KBM-7 (cell line): Measurements from ENCODE around the gene TWF2.

Source experiments
- DNase-seq: peaks from one replicate; pipeline ENCODE4 v3.0.0-alpha.2; 2015
- in situ Hi-C: fragments of 300-500 bp; cut with MboI; formaldehyde crosslinking; loops from 2 replicates; pipeline ENCODE4 v1.14.3; 2020; ENCODE audit warnings: low sequenced_read_pairs, low pct_unique_long_range_greater_than_20kb, mixed read lengths

Gene TWF2

DNA sequence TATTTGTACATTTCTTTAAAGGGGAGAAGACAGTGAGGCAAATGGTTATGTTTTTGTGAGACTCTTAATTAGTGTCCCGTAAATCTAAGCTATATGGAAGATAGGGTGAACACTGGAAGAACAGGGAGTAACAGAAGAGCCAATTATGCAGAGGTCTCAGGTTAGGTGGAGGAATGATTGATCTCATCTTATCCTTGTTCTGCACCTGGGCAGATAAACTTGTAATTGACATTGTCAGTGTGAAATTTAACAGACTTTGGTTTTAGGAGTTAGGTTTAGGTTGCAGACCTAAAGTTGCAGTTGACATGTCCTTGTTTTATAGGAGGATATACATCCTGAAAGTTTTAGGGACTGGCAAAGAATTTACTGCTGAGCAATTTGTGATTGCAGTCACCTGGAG is 3.1 kb upstream of the TWF2 start:
- in situ Hi-C loops = no loop called here
- DNase-seq = no peak

DNA sequence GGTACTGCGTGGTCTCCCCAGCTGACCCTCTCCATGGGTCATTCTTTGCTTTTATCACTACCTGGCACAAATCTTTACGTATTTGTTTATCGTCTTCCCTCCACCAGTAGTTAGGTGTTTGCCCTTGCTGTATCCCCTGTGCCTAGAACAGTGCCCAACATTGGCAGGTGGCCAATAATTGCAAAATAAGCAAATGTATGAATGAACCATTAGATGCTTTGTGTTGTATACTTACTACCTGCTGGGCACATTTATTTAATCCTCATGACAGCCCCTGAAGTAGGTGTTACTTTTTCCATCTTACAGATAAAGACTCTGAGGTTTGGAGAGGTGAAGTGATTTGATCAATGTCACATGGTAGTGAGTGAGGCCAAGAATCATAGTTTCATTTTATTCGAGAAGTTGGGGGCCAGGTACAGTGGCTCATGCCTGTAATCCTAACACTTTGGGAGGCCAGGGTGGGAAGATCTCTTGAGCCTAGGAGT is 2.0 kb upstream of the TWF2 start:
- in situ Hi-C loops = no loop called here

DNA sequence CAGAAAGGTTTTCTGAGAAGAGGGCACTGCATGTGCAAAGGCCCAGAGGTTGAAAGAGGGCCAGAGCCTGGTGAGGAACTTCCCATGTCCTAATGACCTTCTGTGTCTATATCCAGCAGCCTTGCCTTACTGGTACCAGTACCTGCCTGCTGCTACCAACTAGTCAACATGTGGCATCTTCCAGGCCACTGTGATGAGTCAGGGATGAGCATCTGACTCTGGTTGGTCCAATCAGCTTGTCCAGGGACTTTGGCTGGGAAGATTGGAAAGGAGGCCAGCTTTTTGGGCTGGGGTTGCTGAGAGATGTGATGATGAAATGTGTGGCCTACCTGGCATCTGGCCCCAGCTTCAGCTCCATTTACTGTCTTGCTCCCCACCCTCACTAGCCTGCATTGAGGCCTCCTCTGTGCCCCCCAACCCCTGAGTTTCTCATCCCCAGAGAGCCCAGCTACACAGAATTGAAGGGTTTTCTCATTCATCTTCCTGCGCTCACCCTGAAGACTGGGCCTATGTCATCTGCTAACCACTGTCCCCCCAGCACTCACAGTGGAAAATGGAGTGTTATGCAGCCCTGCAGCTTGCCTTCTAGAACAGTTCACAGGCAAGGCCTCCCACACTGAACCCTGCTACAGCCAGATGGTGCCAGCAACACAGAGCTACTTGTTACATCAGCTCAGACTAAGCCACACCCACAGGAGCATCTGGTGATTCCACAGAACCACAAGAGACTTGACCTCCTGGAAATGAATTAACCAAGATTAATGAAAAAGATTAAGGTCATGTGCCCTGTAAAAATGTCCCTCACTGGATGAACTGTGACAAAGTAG is 1.3 kb upstream of the TWF2 start:
- DNase-seq = peak; percentile 37
- in situ Hi-C loops = no loop called here

More for the DNA sequence above, 2.0 kb upstream of the TWF2 start:
- no peak for DNase-seq

DNA sequence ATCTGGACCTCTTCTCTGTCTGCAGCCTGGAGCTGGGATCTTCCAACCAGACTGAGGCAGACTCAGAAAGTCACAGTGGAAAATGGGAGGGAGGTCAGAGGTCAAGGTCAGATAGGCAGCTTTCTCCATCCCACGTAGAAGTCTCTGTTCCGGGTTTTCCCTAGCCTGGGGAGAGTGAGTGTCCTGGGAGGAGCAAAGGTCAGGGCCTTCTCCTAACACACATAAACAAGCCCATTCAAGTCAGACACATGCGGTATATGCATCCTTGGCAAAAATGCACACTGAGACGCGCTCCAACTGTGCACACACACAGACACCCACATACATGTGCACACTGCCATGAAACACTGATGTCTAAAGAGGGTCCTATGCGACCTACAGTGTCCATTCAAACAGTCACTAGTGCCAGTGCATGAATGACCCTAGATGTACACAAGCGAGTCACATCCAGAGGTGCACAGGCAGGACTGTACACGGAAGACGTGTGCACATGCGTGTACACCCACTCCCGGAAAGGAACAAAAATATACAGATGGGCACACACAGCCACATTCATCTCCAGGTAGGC is 681 bp downstream of the TWF2 start:
- no peak for DNase-seq
- in situ Hi-C loops = no loop called here

DNA sequence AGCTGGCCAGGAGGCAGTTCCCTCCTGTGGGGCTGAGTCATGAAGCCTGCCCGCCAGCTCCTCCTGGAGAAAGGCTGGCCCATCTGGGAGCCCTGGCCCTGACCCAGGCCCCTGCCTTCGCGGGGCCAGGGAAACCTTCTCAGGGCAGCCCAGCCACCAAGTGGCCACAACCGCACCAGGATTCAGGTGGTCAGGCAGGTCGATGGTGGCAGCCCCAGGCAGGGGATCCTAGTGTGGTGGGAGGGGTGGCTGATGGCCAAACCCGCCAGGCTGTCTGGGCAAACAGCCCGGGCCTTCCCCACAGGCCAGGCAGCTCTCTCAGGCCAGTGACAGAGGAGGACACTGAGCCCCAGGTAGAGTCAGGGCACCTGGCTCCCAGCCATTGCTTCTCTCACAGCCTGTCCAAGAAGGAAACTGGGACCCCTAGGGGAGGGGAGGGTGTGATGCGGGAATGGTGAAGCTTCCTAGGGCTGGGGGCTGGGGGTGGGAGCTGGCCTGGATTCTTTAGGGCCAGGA is 1.2 kb downstream of the TWF2 start:
- DNase-seq = peak; percentile 58
- in situ Hi-C loops = no loop called here

DNA sequence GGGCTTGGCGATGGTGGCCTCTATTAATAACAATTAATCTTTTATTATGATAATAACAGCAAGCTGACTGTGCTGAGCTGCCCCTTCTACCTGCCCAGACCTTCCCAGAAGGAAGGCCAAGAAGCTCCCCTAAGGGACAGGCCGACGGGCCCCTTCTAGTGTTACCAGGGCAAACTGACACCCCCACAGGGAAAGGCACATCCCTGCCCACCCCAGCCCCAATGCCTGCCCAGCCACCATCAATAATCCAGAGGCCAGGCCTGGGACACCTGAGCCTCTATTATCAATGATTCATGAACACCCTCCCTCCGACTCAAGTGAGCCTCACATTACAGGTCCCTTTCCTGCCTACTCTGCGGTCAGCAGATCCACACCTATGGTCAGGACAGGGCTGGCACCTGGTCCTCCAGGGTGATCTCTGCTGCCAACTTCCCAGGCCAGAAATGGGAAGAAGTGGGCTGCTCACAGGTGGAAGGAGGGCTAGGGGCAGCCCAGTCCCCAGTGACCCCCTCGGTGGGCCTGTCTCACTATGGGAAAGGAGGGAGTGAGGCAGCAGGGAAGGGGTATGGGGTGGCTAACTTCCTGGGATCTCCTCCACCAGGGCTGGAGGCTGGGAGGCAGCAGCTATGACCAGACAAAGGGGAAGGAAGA is 1.8 kb downstream of the TWF2 start:
- no peak for DNase-seq
- in situ Hi-C loops = no loop called here

DNA sequence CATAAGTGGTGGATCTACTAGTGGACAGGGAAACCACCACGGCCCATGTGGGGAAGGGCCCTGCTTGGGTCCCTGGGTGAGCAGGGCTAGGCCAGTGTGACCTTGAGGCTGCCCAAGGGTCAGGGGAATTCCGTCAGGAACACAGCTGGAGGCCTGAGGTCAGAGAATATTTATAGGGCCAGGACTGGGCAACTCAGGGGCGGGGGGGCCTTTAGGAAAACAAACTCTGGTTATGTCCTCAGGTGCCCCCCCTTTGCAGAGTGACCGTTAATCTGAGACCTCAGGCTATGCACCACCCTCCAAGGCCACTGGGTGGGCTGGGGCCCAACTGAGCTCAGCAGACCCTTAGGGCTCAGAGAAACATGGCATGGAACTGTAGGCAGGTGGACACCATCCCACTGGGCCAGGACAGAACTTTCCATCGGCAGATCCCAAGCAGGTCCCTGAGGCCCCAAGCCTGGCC is 2.5 kb downstream of the TWF2 start:
- in situ Hi-C loops = no loop called here
- DNase-seq = no peak

DNA sequence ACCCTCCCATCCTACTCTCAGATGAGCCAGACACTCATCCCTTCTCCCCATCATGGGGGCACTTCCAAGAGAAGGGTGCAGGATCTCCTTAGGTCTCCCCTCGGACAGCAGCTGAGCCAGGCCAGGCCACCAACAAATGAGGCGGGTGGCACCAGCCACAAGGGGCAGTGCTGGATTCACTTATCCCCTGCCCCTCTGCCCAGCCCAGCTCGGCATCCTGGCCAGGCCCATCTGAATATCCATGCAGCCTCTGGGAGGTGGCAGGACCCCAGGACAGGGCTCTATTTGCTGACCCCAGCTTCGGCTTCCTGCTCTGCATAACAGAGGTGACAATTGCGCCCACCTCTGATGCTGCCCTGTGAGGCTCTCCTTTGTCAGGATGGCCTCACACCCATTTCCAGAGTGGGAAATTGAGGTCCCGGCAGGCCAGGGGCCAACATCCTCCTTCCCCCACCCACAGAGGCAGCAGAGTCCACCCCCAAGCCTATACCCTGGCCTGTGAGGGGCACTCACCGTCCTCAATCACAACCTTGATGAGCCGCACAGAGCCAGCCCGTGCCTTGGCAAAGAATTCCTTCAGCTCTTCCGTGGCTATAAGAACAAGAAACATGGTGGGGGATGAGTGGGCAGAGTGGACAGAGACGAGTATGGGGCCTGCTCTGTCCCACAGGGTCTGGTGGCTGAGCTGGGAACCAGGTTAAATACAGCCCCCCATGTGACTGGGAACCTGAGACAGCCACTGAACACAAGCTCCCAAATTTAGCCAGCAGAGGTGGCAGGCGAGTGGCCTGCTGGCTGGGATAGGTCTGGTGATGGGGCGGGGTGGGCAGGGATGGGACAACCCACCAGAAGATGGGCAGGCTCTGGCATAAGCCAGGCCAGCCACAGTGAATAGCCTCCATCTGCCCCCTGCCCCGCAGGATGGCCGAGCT is 4.2 kb downstream of the TWF2 start:
- in situ Hi-C loops = no loop called here

DNA sequence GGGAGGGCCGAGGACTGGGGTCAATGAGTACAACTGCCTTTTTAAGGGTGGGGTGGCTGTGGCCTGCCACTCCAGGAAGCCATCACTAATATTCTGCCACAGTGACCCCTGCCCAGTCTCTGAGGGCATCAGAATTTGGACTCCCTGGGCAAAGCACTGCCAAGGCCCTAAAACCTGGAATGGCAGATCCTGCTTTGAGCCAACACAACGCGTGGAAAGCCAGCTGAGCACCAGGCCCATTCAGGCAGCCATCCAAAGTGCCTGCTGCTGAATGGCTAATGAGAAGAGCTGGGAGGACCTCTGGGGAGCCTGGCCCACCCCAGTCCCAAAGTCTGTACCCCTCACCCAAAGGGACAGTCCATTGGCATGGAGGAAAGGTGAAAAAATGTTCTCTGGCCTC is 5.0 kb downstream of the TWF2 start:
- in situ Hi-C loops = no loop called here
- no peak for DNase-seq

More for the DNA sequence above, 4.2 kb downstream of the TWF2 start:
- no peak for DNase-seq

DNA sequence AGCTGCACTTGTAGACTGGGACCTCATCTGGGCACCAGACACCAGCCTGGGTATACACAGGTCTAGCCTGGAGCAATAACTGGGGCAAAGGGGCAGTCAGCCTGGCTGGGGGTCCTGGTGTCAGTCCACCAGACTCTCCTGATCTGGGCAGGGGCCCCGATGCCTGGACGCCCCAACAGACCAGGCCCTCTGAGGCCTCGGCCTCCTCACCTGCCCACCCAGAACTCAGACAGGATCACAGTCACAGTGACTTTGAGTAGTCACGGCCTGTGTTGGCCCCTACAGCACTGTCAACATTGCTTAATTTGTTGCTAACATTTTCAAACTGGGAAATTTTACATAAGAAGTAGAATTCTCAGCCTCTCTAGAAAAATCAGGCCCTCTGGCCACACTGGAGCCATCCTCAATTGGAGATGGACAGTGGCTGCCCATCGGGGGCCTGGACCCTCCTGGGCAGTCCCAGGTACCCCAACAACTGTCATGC is 5.8 kb downstream of the TWF2 start:
- in situ Hi-C loops = no loop called here
- no peak for DNase-seq

DNA sequence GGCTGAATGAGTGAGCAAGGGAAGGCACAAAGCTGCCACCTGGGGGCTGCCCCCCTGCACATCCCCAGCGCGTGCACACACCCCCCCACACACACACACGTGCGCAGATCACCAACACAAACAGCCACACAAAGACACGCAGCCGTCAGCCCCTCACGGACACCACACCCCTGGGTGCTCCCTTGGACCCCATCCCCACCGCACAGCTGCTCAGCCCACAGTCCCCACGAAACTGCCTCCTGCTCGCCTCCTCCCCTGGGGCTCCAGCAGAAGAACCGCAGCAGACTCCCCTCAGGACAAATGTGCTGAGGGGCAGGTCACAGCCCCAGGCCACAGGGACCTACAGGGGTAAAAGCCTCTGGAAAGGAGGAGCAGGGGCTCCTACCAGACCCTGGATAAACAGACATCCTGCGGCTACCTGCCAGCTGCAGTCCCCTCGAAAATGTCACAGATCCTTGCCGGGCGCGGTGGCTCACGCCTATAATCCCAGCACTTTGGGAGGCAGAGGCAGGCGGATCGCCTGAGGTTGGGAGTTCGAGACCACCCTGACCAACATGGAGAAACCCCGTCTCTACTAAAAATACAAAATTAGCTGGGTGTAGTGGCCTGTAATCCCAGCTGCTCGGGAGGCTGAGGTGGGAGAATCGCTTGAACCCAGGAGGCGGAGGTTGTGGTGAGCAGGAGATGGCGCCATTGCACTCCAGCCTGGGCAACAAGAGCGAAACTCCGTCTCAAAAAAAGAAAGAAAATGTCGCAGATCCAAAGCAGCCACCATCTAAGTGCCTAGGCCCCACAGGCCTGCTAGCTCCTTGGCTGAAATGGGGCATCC is 6.5 kb downstream of the TWF2 start:
- peak; percentile 42 for DNase-seq
- in situ Hi-C loops = no loop called here

DNA sequence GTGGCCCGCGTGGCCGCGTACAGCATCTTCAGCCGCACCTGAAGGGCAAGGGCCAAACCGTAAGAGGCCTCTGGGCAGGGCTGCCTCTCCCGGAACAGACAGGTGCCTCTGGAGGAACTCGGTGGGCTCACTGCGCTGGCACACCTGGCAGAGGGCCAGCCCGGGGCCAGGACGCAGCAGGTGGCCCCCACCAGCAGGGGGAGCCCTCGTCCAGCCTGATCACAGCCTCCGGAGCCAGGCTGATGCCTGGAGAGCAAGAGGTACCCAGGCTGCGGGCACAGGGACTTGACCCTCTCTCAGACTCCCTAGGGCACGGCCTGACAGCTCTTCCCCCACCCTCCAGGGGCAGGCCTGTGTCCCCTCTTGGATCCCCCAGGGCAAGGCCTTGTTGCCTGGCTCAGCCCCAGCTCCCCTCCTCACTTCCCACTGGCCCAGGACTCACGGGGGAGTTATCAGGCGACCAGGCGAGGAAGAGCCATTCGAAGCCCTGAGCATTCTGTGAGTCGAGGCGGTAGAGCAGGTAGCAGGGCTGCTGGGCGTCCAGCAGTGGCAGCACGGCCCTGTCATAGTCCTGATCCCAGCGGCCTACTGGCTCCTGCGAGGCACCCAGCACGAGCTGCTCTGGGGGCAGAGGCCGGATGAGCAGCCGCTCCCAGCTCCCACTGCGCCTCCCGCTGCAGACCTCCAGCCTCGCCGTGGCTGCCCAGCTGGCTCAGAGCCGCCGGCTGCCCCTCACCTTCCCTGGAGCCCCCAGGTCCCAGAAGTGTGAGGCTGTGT is 7.3 kb downstream of the TWF2 start:
- peak; percentile 75 for DNase-seq
- in situ Hi-C loops = no loop called here

DNA sequence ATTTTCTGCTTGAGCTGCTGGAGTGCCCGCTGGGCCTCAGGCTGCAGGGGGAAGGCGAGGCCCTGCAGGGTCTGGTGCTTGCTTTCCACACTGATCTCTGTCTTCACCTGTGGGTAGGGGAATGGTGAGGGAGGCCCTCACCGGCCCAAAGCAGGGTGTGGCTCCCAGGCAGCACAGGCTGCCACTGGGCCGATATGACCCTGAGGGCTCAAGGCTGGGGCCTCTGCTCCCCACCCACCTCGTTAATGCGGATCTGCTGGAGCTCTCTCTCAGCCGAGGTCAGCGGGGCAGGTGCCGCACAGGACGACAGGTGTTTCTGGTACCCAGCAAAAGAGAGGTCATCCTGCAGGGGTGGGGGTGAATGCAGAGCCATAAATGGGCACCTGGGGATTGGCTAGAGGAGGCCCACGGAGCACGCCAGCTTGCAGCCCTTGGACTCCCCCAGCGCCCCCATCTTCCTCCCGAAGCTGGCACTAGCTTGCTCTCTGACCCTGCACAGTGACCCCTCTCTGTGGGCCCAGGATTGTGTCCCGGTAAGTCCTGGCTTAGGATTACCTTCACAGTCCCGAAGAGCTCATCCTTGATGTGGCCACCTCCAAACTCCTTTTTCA is 8.0 kb downstream of the TWF2 start:
- no peak for DNase-seq
- in situ Hi-C loops = no loop called here

DNA sequence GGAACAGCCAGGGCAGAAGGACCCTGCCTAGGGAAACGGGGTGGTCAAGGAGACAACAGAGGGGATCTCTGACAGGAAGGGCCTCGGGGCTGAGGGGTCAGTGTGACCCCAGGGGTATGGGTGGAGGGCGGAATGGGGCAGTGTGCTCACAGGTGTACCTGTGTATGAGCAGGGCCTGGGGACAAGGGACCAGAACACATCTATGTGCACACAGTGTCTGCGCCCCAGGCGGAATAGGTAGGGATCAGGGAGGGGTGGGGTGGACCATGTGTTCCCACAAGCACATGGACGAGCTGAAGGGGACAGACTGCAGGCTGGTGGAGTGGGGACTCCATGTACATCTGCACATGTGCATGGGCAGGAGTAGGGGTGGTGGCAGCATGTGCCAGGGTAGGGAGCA is 8.5 kb downstream of the TWF2 start:
- in situ Hi-C loops = no loop called here
- no peak for DNase-seq

DNA sequence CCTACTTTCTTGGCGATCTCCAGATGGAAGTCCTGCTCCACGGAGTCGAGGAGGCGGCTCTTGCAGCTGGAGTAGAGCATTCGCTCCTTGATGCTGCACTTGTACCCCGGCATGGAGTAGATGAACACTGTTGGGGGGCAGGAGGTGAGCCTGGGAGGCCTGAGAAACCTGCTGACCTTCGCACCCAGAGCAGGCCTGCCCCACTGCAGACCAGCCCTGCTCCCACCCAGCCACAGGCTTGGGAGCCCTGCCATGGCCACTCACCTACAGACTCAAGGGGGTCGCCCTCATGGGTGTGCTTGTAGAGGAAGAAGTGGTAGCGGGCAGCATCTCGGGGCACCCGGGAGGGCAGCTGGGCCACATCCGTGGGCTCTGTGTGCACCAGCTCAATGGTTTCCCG is 9.3 kb downstream of the TWF2 start:
- no peak for DNase-seq
- in situ Hi-C loops = no loop called here

DNA sequence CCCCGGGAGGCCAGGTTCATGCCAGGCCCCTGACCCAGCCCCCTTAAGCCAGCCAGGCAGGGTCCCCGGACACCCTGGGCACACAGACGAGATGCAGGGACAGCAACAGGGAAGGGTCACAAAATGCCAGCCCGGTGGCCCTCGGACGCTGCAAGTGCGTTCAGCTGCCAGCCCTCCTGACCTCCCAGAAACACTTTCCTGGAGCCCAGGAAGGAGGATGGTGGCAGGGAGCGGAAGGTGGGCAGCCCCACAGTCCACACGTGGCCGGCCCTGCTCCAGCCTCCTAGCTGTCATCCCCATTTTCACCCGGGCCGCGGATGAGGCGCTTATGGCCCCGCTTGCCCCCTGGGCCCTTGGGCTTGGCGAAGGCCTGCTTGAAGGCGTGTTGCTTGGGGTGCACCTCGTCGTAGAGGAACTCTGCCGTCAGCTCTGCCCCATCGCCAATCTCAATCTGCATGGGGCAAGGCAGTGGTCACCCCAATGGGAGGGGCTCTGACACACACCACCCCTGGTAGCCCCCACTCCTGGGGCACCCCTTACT is 10.1 kb downstream of the TWF2 start:
- in situ Hi-C loops = no loop called here
- DNase-seq = no peak

DNA sequence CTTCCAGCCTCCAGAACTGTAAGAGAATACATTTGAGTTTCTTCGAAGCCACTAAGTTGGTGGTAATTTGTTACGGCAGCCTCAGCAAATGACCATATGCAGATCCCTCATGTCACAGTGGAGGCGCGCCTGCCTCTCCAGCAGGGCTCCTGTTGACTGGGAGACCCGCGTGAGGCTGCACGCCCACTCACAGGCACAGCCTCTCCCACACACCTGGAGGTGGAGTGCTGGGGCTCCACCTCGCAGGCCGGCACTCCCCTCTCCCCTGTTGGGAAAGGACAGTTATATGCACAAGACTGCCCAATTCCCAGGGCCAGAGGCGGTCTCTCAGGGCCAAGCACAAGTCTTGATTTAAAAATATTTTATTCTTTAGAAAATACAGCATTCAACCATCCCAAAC is 10.7 kb downstream of the TWF2 start:
- no peak for DNase-seq
- in situ Hi-C loops = no loop called here
